Measurements from ENCODE around the gene NXN. TPM values are rescaled to one million over a fixed set of nuclear protein-coding genes. Genes with fewer than 3 reads are reported as not detected.

The NXN gene
- total RNA-seq, 2 donors from 2014 or later, result 124 to 201 TPM

- H3K9me3 Mint-ChIP-seq, result peaks cover 13% of the 10 kb centered on the region
- TF ChIP-seq CTCF (conservative IDR thresholded peaks at IDR 0.05), result no peak
- Histone ChIP-seq H3K4me1 (ENCODE audit: control insufficient read depth, insufficient read depth, low read length) (peaks cover 13% of the 10 kb centered on the region), H3K9me3 (ENCODE audit: control insufficient read depth, low read length) (peaks cover 18% of the 10 kb centered on the region), H3K27me3 (ENCODE audit: control insufficient read depth, insufficient read depth, low read length, poor library complexity, severe bottlenecking) (no peaks in the 10 kb centered on the region), H3K9ac (ENCODE audit: extremely low read depth, low read length, poor library complexity, severe bottlenecking) (peak overlapping the region; percentile 75), H3K27ac (ENCODE audit: low read depth, low read length) (peak overlapping the region; percentile 69), H3K36me3 (ENCODE audit: control insufficient read depth, insufficient read depth, low read length) (peaks cover 80% of the 10 kb centered on the region), H3K4me3 (ENCODE audit: low read length) (peak overlapping the region; percentile 24)
- peak overlapping the region; percentile 9 for H3K4me3 Mint-ChIP-seq
- DNase-seq, result peak; percentile 77
- peak overlapping the region; percentile 94 for H3K27ac Mint-ChIP-seq
- peaks cover 32% of the 10 kb centered on the region for H3K4me1 Mint-ChIP-seq
- H3K27me3 Mint-ChIP-seq (ENCODE audit: insufficient read depth), result no peaks in the 10 kb centered on the region
- WGBS, 2 experiments (ENCODE audit: insufficient coverage in 1 of 2, insufficient read length in 1 of 2), result 48 to 66% methylated on average over 11 to 14 of the region's 14 CpGs
- H3K36me3 Mint-ChIP-seq (ENCODE audit: low read depth), result peaks cover 50% of the 10 kb centered on the region
Observed at GRCh38 chr17:964876-965275, 14.7 kb downstream of the NXN start.

- Histone ChIP-seq H3K4me3 (ENCODE audit: low read length) (peak overlapping the region; percentile 36), H3K27ac (ENCODE audit: low read depth, low read length) (peak overlapping the region; percentile 77), H3K9ac (ENCODE audit: extremely low read depth, low read length, poor library complexity, severe bottlenecking) (no peak overlapping the region), H3K27me3 (ENCODE audit: control insufficient read depth, insufficient read depth, low read length, poor library complexity, severe bottlenecking) (no peaks in the 10 kb centered on the region), H3K9me3 (ENCODE audit: control insufficient read depth, low read length) (no peaks in the 10 kb centered on the region), H3K36me3 (ENCODE audit: control insufficient read depth, insufficient read depth, low read length) (peaks cover 78% of the 10 kb centered on the region), H3K4me1 (ENCODE audit: control insufficient read depth, insufficient read depth, low read length) (peaks cover 13% of the 10 kb centered on the region)
- peaks cover 4% of the 10 kb centered on the region for H3K9me3 Mint-ChIP-seq
- no peak for TF ChIP-seq CTCF (conservative IDR thresholded peaks at IDR 0.05)
- 36 to 66% methylated on average over 6 to 11 of the region's 11 CpGs for WGBS, 2 experiments (ENCODE audit: insufficient coverage in 1 of 2, insufficient read length in 1 of 2)
- DNase-seq, result peak; percentile 85
- no peaks in the 10 kb centered on the region for H3K27me3 Mint-ChIP-seq (ENCODE audit: insufficient read depth)
- H3K27ac Mint-ChIP-seq, result peak overlapping the region; percentile 91
- H3K4me3 Mint-ChIP-seq, result peak overlapping the region; percentile 18
- peaks cover 30% of the 10 kb centered on the region for H3K4me1 Mint-ChIP-seq
- H3K36me3 Mint-ChIP-seq (ENCODE audit: low read depth), result peaks cover 43% of the 10 kb centered on the region
Observed at GRCh38 chr17:962670-963069, 16.9 kb downstream of the NXN start.

- no peak overlapping the region for H3K4me3 ChIP-seq (ENCODE audit: low read length)
- Mint-ChIP-seq H3K4me3 (no peak overlapping the region), H3K27ac (peak overlapping the region; percentile 68), H3K27me3 (ENCODE audit: insufficient read depth) (no peaks in the 10 kb centered on the region), H3K9me3 (peaks cover 3% of the 10 kb centered on the region), H3K36me3 (ENCODE audit: low read depth) (peaks cover 42% of the 10 kb centered on the region), H3K4me1 (peaks cover 31% of the 10 kb centered on the region)
- no peak overlapping the region for H3K9ac ChIP-seq (ENCODE audit: extremely low read depth, low read length, poor library complexity, severe bottlenecking)
- H3K4me1 ChIP-seq (ENCODE audit: control insufficient read depth, insufficient read depth, low read length), result peaks cover 13% of the 10 kb centered on the region
- DNase-seq, result peak; percentile 54
- H3K9me3 ChIP-seq (ENCODE audit: control insufficient read depth, low read length), result no peaks in the 10 kb centered on the region
- no peak overlapping the region for H3K27ac ChIP-seq (ENCODE audit: low read depth, low read length)
- no peaks in the 10 kb centered on the region for H3K27me3 ChIP-seq (ENCODE audit: control insufficient read depth, insufficient read depth, low read length, poor library complexity, severe bottlenecking)
- TF ChIP-seq CTCF (conservative IDR thresholded peaks at IDR 0.05), result no peak
- WGBS, 2 experiments (ENCODE audit: insufficient coverage in 1 of 2, insufficient read length in 1 of 2), result 91 to 100% methylated on average over 1 to 8 of the region's 8 CpGs
- H3K36me3 ChIP-seq (ENCODE audit: control insufficient read depth, insufficient read depth, low read length), result peaks cover 80% of the 10 kb centered on the region
Observed at GRCh38 chr17:962166-962565, 17.4 kb downstream of the NXN start.
